ENCODE measurements around the gene BACE2. TPM values are rescaled to one million over a fixed set of nuclear protein-coding genes. Genes with fewer than 3 reads are reported as not detected.

BACE2 gene
- total and polyA plus RNA-seq, 2 of the 13 experiments (the other 11 are each of a cell fraction or from before 2014, with no cell fraction given), result 0.07 to 0.11 TPM

DNA sequence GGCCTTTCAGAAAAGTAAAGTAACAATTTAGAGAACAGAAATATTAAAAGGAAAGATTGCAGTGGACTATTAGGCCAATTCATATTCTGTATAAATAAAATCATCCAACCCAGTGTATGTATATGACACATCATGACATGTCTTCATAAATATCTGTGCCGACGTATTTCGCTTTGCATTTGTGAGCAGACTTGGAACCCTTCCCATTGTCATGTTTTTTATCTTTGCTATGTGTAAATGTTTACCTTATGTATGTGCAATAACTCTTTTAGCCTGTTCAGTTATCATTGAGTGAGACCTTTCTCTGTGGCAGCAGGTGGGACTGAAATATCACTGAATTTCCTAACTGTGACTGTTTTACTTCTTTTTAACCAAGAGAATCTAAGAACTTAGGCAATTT is 90.7 kb downstream of the BACE2 start:
- Histone ChIP-seq H3K9ac (ENCODE audit: insufficient read depth, low read depth, low read length) (no peak overlapping the region), H3K4me3 (replicated peaks in 1 of 3; ENCODE audit: insufficient read depth in 1 of 3, low read depth in 2 of 3, low read length in 3 of 3) (no peak overlapping the region), H3K27ac (ENCODE audit: extremely low read length, insufficient read depth, low read length) (no peak overlapping the region), H3K9me3 (ENCODE audit: low read length) (peaks cover 10% of the 10 kb centered on the region; the same call in 1 of the 2 replicates), H4K20me1 (ENCODE audit: insufficient read depth, low read length) (no peaks in the 10 kb centered on the region), H3K4me1 (ENCODE audit: insufficient read depth, low read length) (no peaks in the 10 kb centered on the region), H3K36me3 (replicated peaks in 1 of 2; ENCODE audit: control insufficient read depth in 1 of 2, insufficient read depth in 2 of 2, low read length in 2 of 2) (no peaks in the 10 kb centered on the region), H3K79me2 (ENCODE audit: insufficient read depth, low read length) (no peaks in the 10 kb centered on the region), H3K4me2 (ENCODE audit: low read depth, low read length) (no peak overlapping the region), H2AFZ (ENCODE audit: low read length) (no peak overlapping the region), H3K27me3 (ENCODE audit: control insufficient read depth in 1 of 2, insufficient read depth in 2 of 2, low read length in 2 of 2) (no peaks in the 10 kb centered on the region)
- DNase-seq (ENCODE audit: low spot score) (no peak), FAIRE-seq (no peak), ATAC-seq (no peak)
- WGBS (ENCODE audit: low lambda C conversion rate), result 53% methylated on average over 3 of the region's 3 CpGs
- TF ChIP-seq RBFOX2 (IDR thresholded peaks at IDR 0.05; ENCODE audit: low read depth, low read length), result no peak
- TF ChIP-seq NR2F2 (IDR thresholded peaks at IDR 0.05; ENCODE audit: borderline replicate concordance, low read depth), result no peak
- no peak for TF ChIP-seq ZNF883 (CRISPR knock-in tag; IDR thresholded peaks at IDR 0.05; ENCODE audit: not compliant biosample characterization)
- in situ Hi-C loops (cut with HindIII; ENCODE audit: extremely low pct_ligation_motif_present, low pct_unique_long_range_greater_than_20kb), result no loop called here
- CTCF ChIA-PET (ENCODE audit: low intra/inter-chr PET ratio, low total read pairs), result interaction anchor here (0.6 kb wide), 1 partner anchor 94 kb away, joined by 3 read pairs; no protein-coding TSS in a partner anchor
- intact Hi-C loops (cut with micrococcal nuclease; ENCODE audit: unreplicated experiment), result no loop called here
- no TSS peak for BruUV-seq (replicated peaks)
- POLR2A ChIA-PET, result no interaction called here

DNA sequence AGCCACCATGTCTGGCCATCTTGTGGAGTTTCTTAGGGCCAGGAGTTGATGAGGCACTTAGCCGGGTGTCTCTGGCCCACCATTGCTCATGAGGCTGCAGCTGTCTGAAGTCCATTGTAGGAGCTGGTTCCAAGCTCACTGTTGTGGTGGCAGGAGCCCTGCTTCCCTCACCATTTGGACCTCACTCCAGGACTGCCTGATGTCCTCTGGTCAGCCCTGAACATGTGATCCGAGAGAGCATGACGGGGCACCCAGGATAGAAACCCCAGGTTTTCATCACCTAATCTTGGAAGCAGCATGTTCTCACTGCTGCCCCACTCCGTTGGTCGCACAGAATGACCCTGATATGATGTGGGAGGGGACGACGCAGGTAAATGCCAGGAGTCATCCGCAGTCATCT is 92.5 kb downstream of the BACE2 start:
- H3K4me1 ChIP-seq (ENCODE audit: insufficient read depth, low read length), result no peaks in the 10 kb centered on the region
- H3K27ac ChIP-seq (ENCODE audit: extremely low read length, insufficient read depth, low read length), result no peak overlapping the region
- no peak for FAIRE-seq
- H2AFZ ChIP-seq (ENCODE audit: low read length), result no peak overlapping the region
- H3K4me3 ChIP-seq (replicated peaks in 1 of 3; ENCODE audit: insufficient read depth in 1 of 3, low read depth in 2 of 3, low read length in 3 of 3), result no peak overlapping the region
- in situ Hi-C loops (cut with HindIII; ENCODE audit: extremely low pct_ligation_motif_present, low pct_unique_long_range_greater_than_20kb) (no loop called here), intact Hi-C loops (cut with micrococcal nuclease; ENCODE audit: unreplicated experiment) (no loop called here)
- H3K9me3 ChIP-seq (ENCODE audit: low read length), result no peaks in the 10 kb centered on the region
- H3K79me2 ChIP-seq (ENCODE audit: insufficient read depth, low read length), result no peaks in the 10 kb centered on the region
- no peak overlapping the region for H3K4me2 ChIP-seq (ENCODE audit: low read depth, low read length)
- no peak for TF ChIP-seq FOXJ3 (CRISPR knock-in tag; IDR thresholded peaks at IDR 0.05; ENCODE audit: borderline replicate concordance)
- ChIA-PET CTCF (ENCODE audit: low intra/inter-chr PET ratio, low total read pairs) (no interaction called here), POLR2A (no interaction called here)
- no peak for ATAC-seq
- no peaks in the 10 kb centered on the region for H3K27me3 ChIP-seq (ENCODE audit: control insufficient read depth in 1 of 2, insufficient read depth in 2 of 2, low read length in 2 of 2)
- H4K20me1 ChIP-seq (ENCODE audit: insufficient read depth, low read length), result no peaks in the 10 kb centered on the region
- no peak for DNase-seq (ENCODE audit: low spot score)
- WGBS (ENCODE audit: low lambda C conversion rate), result 55% methylated on average over 7 of the region's 8 CpGs
- H3K9ac ChIP-seq (ENCODE audit: insufficient read depth, low read depth, low read length), result no peak overlapping the region
- no peaks in the 10 kb centered on the region for H3K36me3 ChIP-seq (replicated peaks in 1 of 2; ENCODE audit: control insufficient read depth in 1 of 2, insufficient read depth in 2 of 2, low read length in 2 of 2)
- BruUV-seq (replicated peaks), result no TSS peak
